SH-SY5Y (cell line): ENCODE data around the gene TANC1.

Experiments
- GATA2 ChIP-seq: IDR thresholded peaks from 2 replicates; pipeline ENCODE4 v1.6.1; 2011; ENCODE audit warnings: mild to moderate bottlenecking, low read depth, low read length
- GATA3 ChIP-seq: IDR thresholded peaks from 2 replicates; pipeline ENCODE4 v1.6.1; 2011; ENCODE audit warnings: low read depth, mild to moderate bottlenecking, low read length, moderate library complexity

TANC1 gene

GRCh38 chr2:159082119-159082518 lies 113.7 kb downstream of the TANC1 start:
- TF ChIP-seq GATA2, result no peak
- no peak for TF ChIP-seq GATA3

GRCh38 chr2:159084384-159085370 lies 116.2 kb downstream of the TANC1 start:
- TF ChIP-seq GATA2 (no peak), GATA3 (no peak)

GRCh38 chr2:159086342-159086741 lies 117.9 kb downstream of the TANC1 start:
- TF ChIP-seq GATA2, result no peak
- no peak for TF ChIP-seq GATA3

GRCh38 chr2:159086826-159087225 lies 118.4 kb downstream of the TANC1 start:
- no peak for TF ChIP-seq GATA2
- no peak for TF ChIP-seq GATA3

GRCh38 chr2:159088906-159089305 lies 120.5 kb downstream of the TANC1 start:
- TF ChIP-seq GATA3, result no peak
- no peak for TF ChIP-seq GATA2

GRCh38 chr2:159089543-159089942 lies 121.1 kb downstream of the TANC1 start:
- TF ChIP-seq GATA2 (no peak), GATA3 (no peak)

GRCh38 chr2:159090514-159091201 lies 122.2 kb downstream of the TANC1 start:
- no peak for TF ChIP-seq GATA2
- TF ChIP-seq GATA3, result no peak

GRCh38 chr2:159091381-159091780 lies 122.9 kb downstream of the TANC1 start:
- TF ChIP-seq GATA2, result no peak
- no peak for TF ChIP-seq GATA3

- TF ChIP-seq GATA2, result no peak
- TF ChIP-seq GATA3, result no peak
These were observed 123.5 kb downstream of the TANC1 start for GRCh38 chr2:159091976-159092375.

- TF ChIP-seq GATA3 (no peak), GATA2 (no peak)
These were observed 125.1 kb downstream of the TANC1 start for GRCh38 chr2:159093497-159093896.

- TF ChIP-seq GATA2 (no peak), GATA3 (no peak)
These were observed 125.8 kb downstream of the TANC1 start for GRCh38 chr2:159094173-159094737.

GRCh38 chr2:159095813-159096212 lies 127.4 kb downstream of the TANC1 start:
- TF ChIP-seq GATA3 (no peak), GATA2 (no peak)

- TF ChIP-seq GATA3 (no peak), GATA2 (no peak)
These were observed 128.5 kb downstream of the TANC1 start for GRCh38 chr2:159096901-159097300.

GRCh38 chr2:159098361-159098760 lies 129.9 kb downstream of the TANC1 start:
- TF ChIP-seq GATA3, result no peak
